ENCODE measurements around the gene OPN1LW.
"Not testable (repeated sequence)": the region's sequence is repeated elsewhere in the genome, so short reads cannot be mapped to it uniquely, and the experiment has no call there.

DNA sequence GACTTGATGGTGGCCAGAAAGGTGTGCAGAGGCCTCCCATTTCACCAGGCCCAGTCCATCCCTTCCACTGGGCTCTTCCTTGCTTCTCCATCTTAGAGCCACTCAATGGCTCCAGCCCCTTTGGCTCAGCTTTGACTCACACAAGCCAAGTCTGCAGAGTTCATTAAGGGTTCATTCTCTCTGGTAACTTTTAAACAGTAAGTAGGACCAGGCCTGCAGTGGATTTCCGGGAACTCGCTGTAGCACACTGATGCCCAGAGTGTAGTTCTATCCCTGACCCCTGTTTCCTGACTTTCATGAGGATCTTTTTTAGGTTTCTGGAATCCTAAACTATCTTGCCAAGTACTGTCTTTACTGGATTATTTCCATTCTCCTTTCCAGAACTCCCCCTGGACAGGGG is 13.2 kb downstream of the OPN1LW start:
- TF ChIP-seq, protein P1, sequence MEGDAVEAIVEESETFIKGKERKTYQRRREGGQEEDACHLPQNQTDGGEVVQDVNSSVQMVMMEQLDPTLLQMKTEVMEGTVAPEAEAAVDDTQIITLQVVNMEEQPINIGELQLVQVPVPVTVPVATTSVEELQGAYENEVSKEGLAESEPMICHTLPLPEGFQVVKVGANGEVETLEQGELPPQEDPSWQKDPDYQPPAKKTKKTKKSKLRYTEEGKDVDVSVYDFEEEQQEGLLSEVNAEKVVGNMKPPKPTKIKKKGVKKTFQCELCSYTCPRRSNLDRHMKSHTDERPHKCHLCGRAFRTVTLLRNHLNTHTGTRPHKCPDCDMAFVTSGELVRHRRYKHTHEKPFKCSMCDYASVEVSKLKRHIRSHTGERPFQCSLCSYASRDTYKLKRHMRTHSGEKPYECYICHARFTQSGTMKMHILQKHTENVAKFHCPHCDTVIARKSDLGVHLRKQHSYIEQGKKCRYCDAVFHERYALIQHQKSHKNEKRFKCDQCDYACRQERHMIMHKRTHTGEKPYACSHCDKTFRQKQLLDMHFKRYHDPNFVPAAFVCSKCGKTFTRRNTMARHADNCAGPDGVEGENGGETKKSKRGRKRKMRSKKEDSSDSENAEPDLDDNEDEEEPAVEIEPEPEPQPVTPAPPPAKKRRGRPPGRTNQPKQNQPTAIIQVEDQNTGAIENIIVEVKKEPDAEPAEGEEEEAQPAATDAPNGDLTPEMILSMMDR (IDR thresholded peaks at IDR 0.05) = not testable (repeated sequence)
- not testable (repeated sequence) for TF ChIP-seq POLR2A (IDR thresholded peaks at IDR 0.05; ENCODE audit: low read depth)
